Hematopoietic multipotent progenitor cell treated with erythropoietin and hydrocortisone succinate and interleukin-3 and kit ligand, for 15 days (in vitro differentiated cells): Measurements from ENCODE around the gene NDEL1.

Source experiments
- DNase-seq: peaks from one replicate; pipeline ENCODE4 v3.0.0-alpha.2; 2015; ENCODE audit warnings: low spot score

Gene NDEL1

DNA sequence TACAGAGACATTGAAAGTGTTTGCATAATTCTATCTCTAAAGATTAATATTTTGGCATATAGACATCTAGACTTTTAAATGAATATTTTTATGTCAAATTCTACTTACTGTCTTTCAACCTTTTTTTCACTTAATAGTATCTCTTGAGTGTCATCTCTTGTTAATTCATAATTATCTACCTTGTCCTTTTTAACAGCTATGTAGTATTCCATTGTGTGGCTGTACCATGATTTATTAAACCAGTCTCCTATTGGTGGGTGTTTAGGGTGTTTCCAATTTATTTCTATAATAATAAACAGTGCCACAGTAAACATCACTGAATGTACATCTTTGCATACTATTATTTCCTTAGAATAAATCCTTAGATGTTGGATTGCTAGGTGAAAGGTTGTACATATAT lies 21.7 kb upstream of the NDEL1 start:
- DNase-seq, result no peak

DNA sequence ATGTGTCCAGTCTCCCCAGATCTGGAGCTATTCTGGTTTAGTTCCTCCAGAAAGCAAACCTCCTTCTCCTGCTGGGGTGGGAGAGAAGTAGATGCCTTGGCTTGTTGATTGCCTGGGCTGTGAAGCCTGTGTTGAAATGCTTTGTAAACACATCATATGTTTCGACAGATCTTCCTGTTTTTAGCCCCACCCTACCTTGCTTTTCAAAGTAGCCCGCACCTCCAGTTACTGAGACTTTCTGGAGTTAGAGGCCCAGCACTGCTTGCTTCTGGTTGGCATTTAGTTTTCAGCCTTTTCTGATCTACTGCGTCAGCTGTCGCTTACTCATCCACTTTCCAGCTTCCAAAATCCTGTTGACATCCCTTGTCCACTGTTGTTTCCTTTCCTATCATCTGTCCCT lies 17.9 kb upstream of the NDEL1 start:
- no peak for DNase-seq

DNA sequence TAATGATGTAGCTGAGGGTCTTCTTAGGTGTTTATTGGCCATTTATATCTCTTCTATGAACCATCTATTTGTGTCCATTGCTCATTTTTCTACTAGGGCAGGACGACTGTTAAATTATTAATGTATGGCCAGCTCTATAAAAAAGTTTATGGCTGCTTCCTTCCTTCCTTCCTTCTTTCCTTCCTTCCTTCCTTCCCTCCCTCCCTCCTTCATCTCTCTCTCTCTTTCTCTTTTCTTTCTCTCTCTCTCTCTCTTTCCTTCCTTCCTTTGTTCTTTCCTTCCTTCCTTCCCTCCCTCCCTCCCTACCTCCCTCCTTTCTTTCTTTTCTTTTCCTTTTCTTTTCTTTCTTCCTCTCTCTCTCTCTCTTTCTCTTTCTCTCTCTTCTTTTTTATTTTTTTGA lies 17.2 kb upstream of the NDEL1 start:
- DNase-seq, result no peak

DNA sequence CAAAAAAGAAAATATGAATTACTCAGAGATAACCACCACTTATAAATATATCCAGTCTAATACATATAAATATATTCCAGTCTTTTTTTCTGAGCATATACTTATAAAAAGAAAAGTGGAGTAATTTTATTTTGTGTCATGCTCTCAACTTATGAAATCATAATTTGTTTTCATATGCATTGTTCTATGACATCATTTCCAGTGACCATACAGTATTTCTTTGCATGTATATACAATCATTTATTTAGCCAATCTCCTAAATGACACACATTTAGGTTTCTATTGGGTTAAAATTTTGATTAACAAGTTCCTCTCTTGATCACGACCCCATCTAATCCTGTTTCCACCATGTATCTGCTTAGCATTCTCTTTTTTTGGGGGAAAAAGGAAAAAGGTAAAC lies 16.4 kb upstream of the NDEL1 start:
- DNase-seq, result no peak

DNA sequence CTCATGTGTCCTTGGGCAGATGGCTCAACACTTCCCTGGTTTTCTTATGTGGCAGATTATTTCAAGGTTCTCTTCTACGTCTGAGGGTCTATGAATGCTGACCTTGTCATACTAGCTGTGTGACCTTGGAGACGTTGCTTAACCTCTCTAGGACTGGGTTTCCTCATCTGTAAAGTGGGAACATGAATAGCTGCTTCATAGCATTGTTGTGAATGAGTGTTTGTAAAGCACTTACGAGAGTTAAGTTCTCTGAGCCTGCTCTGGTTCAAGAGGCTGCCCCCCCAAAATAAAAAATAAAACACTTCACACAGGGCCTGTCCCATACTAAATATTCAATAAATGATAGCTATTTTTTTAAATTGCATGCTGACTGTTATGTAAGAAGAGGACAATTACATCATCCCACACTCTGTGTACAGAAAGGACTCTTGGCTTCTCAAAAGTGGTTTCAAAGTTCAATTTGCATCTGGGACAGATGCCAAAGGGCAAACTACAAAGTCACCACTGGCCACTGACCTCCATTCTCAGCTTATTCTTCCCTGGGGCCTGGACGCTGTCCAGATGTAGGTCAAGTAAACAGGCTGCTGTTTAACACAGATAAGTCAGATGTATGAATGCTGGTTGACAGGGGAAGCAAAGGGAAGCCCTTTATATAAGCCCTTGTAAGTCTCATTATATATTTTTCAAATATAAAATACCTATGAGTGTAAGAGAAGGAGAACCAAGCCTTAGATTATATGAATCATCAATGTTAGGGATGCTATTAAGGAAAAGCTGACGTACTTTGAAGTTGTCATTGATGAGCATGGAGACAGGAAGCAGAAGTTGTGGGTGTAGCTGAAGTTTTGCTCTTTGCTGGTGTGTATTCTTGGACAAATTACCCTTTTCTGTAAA lies 15.4 kb upstream of the NDEL1 start:
- peak; percentile 85 for DNase-seq

DNA sequence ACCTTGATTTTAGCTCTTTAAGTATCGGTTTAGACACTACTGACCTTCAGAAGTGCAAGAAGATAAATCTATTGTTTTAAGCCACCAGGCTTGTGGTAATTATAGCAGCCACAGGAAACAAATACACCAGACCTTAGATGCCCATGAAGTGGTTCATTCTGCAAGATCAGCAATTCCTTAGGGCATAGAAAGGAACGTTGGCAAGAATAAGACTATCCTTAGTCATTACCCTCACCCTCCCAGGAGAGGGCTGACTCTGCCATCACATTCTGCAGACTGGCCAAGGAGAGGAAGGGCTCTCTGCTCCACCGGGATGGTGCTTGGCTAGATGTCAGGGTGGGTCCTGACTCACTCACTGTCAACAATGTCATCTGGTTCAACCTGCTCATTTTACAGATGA lies 14.1 kb upstream of the NDEL1 start:
- DNase-seq, result peak; percentile 28

DNA sequence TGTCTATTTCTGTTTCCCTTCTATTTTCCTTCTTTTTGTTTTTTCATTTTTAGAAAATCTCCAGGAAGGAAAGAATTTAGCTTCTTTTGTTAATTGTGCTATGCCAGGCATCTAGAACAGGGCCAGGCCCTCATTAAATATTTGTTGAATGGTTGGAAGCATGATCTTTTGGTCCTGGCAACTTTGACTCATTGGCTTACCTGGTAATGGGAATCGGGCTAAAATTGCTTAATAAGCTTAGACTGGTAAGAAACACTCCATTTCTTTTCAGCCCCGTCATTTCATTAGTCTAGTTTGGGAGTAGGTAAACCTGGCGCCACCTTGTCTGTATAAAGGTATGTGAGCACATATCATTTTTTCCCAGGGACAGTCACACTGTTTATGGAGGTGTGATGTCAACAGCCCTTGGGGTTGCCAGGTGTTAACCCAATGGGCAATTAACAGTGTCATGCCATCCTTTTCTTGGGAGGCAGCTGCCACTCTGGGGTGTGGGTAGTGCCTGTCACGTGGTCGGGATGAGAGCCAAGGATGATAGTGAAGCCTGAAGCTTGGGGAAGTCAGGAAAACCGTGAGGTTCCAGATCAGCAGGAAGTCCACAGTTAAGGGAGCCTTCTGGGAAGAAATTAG lies 9.5 kb upstream of the NDEL1 start:
- DNase-seq, result no peak

DNA sequence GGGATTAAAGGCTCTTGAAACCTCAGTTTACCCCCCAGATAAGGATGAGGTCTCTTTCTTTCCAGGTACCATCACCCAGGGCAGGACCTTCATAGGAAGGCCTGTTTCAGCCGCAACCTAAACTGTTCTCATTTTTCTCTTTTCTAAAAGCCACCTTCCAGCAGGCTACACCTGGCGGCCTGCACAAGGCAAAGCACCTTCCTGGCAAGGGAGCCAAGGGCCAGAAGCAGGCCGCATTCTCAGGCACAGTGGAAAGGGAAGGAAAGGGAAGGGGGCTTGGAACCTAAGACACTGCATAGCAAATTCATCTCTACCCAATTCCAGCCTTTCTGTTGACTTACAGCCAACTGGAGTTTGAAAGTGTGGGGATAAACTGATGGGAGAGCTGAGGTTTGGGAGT lies 8.9 kb upstream of the NDEL1 start:
- DNase-seq, result no peak

DNA sequence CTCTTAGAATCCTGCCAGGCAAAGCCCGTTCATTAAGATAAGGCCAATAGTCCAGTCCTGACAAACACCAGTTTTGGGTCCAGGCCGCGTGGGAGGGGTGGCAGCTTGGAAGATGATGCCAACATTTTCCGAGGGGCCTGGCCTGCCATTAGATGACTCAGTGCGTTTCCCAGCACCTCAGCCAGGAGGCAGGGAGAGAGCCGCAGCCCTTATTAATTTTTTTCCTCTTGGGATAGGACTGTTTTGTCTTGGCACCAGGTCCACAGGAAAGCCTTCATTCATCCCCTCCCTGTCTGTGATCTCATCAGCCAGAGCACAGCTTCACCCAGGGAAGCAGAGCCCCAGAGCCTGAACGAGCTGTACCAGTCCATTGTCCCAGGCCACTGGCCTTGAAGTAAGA lies 4.7 kb upstream of the NDEL1 start:
- DNase-seq, result no peak

DNA sequence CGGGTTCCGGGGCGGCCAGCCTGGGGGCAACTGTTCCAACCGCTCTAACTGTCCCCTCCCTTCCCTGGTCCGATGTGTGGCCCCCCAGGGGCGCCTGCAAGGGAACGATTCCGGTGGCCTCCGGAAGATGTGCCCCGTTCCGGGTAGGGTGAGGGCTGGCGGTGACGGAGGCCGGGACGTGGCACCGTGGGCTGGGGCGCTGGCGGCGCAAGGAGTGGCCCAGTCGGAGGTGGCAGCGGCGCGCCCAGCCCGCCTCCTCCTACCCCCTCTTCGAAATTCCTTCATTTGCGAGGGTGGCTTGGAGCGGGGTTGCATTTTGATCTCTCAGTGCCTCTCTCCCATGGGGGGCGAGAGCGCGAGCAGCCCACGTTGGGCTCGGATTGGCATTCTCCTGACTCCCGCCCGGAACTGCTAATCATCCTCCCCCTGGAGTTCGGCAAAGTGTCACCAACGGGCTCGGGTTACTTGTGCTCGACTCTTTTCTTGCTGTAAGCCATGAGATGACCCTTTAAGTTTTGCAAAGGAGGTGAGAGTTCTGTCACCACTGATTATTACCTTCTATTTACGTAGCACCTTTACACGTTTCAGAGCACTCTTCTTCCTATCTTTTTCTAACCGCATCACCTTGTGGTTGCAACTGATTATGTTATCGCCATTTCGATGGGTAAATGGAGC lies 622 bp downstream of the NDEL1 start:
- DNase-seq, result peak; percentile 75

DNA sequence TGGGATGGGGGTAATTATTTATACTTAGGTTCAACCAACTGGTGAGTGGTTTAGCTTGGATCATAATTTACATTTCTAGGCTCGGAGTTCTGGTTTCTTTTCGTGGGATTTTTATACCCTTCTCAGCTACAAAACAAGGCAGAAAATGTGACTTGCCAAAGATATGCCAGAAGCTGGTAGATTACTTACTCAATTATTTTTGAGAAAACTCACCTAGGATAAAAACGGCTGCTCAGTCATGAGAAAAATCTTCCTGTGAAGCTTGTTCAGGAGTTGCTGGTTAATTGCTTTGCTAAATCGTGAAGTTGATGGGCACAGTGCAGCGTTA lies 1.1 kb downstream of the NDEL1 start:
- DNase-seq, result no peak

DNA sequence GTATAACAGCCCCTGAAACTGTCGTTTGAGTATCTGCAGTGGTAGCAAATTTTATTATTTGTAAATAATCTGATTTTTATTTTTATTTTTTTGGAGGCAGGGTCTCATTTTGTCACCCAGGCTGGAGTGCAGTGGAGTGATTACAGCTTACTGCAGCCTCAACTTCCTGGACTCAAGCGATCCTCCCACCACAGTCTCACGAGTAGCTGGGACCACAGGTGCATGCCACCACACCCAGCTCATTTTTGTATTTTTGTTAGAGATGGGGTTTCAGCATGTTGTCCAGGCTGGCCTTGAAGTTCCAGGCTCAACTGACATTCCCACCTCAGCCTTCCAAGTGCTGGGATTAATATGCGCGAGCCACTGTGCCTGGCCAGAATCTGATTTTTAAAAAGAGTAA lies 2.8 kb downstream of the NDEL1 start:
- no peak for DNase-seq

DNA sequence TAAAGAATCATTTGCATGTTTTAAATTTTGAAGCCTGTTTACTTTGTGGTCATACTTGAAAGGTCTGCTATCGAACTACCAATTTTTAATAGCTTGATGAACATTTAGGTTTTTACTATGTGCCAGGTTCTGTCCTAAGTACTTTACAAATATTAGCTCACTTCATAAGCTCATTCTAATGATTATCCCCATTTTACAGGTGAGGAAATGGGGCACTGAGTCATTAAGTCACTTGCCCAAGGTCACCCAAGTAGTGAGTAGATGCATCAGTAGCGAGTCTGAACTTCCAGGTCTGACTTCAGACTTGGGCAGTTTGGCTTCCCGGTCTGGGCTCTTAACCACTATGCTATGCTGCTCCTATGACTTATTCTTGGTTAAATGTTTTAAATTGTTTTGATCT lies 4.0 kb downstream of the NDEL1 start:
- no peak for DNase-seq

DNA sequence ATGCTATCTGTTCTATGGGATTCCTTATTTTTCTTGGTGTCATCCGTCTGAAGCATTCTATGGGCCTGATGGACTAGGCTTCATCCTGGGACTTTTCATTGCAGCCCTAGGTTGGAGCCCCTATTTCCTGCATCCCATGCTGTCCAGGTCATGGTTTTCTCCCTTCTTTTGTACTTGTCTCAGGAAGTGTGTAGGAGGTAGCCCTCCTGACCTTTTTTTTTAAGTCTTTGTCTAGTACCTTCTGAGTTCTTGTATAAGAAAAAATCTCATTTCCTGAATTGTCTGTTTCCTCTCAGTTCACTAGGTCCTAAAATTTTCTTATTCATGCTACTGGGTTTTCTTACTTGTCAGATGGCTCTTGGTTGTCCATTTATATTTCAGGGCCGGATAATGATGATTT lies 6.0 kb downstream of the NDEL1 start:
- no peak for DNase-seq

DNA sequence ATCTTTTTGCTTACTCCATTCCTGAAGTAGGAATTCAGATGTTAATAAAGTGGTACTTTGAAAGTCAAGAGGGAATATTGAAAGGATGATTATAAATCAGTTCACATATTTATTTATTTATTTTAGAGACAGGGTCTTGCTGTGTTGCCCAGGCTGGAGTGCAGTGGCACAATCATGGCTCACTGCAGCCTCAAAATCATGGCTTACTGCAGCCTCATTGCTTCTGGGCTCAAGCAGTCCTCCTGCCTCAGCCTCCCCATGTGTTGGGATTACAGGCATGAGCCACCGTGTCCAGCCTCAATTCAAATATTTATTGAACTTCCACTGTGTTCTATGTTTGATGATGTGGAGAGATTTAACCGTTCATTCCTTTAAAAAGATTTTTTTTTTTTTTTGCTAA lies 6.6 kb downstream of the NDEL1 start:
- DNase-seq, result no peak

DNA sequence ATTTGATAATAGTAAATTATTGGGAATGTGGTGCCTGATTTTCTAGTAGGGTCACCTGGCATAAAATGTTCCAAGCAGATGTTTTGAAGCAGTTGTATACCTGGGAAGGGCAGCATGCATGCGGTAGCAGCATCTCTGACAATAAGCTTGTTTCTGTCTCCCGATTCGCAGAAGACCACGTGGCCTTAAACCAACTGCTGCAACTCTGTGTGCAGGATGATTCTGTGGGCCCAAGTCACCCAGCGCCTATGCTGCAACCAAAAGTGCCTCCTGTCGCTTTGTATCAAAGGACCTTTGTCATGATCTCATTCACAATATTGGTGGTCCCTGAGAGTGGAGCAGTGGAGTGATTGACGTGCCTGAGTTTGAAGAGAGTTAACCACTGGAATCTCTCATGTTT lies 8.1 kb downstream of the NDEL1 start:
- no peak for DNase-seq

DNA sequence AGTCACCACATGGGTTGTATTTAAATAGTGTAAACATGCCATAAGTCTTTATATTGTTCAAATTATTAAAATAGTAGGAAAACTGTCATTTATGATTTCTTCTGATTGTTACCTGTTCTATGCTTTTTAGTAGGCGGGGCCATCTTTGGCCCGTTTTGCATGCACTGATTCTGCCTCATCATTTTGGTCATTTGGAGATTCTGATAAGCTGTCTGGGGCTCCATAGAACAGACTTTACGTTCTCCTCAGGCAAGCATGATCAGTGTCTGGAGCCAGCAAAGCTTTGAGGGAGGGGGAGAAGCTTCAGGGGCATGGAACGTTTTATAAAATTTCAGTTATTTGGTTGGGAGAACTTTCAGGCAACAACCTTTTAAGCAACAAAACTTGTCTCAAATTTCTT lies 8.8 kb downstream of the NDEL1 start:
- DNase-seq, result peak; percentile 27

DNA sequence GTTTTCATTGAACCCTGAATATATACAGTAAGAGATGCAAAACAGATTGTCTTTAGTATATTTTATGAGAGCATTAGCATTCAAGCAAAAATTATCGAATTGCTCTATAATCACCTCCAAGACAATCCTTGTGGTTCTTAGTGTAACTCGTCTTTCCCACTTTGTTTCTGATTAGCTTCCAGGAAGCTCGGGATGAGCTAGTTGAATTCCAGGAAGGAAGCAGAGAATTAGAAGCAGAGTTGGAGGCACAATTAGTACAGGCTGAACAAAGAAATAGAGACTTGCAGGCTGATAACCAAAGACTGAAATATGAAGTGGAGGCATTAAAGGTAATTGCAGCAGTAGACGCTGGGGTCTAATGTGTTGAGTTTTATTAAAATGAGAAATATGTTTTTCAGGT lies 9.9 kb downstream of the NDEL1 start:
- no peak for DNase-seq

DNA sequence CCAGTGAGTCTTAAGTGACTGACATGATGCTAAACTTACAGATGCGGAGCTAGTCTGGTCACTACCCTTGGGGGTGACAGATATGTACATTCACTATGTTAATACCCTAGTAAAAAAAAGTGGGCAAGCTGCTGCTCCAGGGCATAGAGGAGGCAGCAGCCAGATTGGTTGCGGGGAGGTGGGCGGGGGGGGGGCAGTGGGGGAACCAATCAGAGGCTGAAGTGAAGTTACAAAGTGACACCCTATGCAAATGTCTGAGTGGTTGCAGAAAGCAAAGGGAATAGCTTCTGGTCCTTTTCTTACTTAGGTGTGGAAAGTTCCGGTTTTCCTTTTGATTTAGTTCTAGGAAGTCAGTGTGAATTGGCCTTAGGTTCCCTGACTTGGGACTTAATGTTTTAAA lies 12.1 kb downstream of the NDEL1 start:
- DNase-seq, result no peak

DNA sequence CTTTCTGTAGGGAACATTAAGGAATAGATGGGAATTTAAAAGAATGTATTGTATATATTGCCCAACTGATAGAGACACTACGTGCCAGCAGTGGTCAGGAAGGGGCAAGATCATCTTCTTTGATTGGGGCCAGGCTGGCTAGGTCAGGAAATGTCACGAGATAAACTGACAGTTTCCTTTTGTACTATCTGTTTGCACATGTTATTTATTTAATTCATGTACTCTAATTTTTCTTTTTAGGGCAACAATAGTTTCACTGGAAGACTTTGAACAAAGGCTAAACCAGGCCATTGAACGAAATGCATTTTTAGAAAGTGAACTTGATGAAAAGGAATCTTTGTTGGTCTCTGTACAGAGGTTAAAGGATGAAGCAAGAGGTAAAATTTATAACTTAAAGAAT lies 12.6 kb downstream of the NDEL1 start:
- DNase-seq, result no peak

DNA sequence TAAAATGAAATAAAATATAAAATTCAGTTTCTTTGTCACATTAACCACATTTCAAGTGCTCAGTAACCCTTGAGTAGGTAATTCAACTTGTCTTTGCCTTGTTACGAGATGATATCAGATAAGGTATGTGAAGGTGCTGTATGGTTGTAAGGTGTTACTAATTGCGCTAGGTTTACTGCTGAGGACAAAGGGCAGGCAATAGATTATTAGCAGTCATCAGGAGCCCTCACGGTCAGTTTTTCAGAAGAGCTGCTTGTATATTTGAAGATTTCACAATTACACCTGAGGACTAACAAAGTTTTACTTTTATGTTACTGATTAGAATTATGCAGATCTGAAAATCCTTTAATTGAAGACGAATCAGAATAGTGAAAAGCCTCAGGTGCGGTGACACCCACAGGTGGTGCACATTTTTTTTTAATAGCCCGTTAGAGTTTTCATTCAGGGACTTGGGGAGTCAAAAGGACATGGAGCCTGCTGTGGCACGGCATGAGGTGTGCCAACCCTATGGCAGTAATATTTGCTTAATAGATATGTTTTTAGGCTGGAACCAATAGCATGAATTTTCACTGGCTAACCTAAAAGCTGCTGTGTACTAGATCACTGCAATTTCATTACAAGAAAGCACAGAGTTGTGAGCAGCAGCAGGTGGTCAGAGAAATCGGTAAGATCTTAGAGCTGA lies 16.4 kb downstream of the NDEL1 start:
- DNase-seq, result no peak

DNA sequence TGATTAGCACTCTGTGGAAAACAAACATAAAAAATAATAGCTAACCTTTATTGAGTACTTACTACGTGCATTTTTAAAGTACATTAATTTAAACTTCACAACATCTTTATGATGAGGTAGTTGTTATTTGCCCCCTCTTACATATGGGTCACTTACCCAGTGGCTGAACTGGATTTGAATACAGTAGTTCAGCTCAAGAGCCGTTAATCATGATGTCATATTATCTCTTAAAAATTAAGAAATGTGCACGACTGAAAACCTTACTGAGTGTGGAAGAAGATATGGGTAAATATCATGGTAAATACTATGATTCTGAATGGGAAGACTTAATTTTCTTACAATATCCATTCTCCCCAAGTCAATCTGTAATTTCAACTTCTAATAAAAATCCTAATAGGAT lies 17.6 kb downstream of the NDEL1 start:
- no peak for DNase-seq

DNA sequence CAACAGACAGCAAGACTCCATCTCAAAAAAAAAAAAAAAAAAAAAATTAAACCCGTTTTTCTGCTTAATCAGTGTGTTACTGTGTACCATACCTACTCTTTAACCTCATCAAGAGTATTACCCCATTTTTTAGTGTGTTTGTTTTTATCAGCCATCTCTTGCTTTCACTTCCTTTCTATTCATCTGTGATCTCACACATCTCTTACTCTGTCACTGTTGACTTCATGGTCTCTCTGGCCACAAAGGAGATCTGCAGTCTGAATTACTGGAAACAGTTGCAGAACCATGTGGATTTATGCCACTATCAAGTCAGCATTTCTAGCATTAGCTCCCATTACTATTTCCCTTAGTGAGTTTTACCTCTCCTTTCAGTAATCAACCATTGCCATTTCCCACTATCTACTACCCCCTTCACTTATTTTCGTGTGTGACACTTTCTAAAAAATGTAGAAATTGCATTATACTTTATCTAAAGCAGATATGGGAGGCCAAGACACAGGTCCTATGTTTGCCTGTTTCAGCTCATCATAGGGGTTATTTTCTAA lies 20.1 kb downstream of the NDEL1 start:
- DNase-seq, result no peak
